ENCODE measurements around the gene PKM. TPM values are rescaled to one million over a fixed set of nuclear protein-coding genes. Genes with fewer than 3 reads are reported as not detected.
A peak's percentile ranks its signal among the peaks of the same experiment; 100 is the strongest.

The PKM gene
- total and polyA plus RNA-seq, 2 donors from 2014 or later, result 799 to 1,124 TPM

DNA sequence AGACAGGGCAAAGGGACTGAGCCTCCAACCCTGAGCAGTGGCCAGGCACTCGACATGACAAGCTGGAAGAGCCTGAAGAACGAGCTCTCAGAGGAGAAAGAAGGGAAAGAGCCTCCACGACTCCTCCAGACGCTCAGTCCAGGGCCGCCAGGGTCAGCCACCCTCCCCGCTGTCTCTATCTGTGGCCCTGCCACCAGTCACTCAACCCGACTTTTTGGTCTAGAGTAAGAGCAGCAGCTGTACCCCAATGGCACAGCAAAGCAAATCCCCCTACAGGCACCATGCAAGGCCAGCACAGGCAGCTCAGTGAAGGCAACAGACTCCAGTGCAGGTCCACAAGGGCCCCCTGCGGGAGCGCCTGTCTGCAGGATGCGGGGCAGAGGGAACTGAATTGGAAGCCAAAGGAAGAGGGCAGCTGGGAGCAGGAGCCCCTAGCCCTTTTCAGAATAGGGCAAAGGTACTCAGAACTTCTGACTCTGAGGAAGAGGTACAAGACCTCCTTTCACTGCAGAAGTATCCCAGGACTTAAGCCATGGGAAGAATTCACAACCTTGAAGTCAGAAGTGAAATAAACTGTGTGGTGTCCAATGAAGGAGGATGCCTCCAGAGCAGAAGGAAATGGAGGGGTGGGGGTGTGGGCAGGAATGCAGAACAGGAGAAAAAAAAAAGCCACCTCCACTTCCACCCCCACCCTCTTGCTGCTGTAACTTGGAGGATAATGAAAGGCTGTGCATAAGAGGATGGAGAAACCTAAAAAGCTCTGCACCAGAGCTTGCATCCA lies 24.9 kb downstream of the PKM start:
- TF ChIP-seq, protein P1, sequence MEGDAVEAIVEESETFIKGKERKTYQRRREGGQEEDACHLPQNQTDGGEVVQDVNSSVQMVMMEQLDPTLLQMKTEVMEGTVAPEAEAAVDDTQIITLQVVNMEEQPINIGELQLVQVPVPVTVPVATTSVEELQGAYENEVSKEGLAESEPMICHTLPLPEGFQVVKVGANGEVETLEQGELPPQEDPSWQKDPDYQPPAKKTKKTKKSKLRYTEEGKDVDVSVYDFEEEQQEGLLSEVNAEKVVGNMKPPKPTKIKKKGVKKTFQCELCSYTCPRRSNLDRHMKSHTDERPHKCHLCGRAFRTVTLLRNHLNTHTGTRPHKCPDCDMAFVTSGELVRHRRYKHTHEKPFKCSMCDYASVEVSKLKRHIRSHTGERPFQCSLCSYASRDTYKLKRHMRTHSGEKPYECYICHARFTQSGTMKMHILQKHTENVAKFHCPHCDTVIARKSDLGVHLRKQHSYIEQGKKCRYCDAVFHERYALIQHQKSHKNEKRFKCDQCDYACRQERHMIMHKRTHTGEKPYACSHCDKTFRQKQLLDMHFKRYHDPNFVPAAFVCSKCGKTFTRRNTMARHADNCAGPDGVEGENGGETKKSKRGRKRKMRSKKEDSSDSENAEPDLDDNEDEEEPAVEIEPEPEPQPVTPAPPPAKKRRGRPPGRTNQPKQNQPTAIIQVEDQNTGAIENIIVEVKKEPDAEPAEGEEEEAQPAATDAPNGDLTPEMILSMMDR (IDR thresholded peaks at IDR 0.05; ENCODE audit: borderline replicate concordance, extremely low read depth, insufficient read depth), result no peak
- Histone ChIP-seq H3K4me3 (ENCODE audit: low read length in 3 of 3) (no peak overlapping the region), H3K4me1 (ENCODE audit: control insufficient read depth in 2 of 3, insufficient read depth in 2 of 3, low read depth in 1 of 3, low read length in 3 of 3) (peaks cover 0 to 11% (median 0%) of the 10 kb centered on the region in 3 donors), H3K36me3 (ENCODE audit: control insufficient read depth in 2 of 3, insufficient read depth in 3 of 3, low read length in 3 of 3) (peaks cover 23 to 84% (median 68%) of the 10 kb centered on the region in 3 donors), H3K9ac (ENCODE audit: low read length in 3 of 3) (no peak overlapping the region), H3K27ac (ENCODE audit: low read depth in 2 of 2, low read length in 2 of 2) (no peak overlapping the region), H3K9me3 (ENCODE audit: control insufficient read depth in 2 of 3, insufficient read depth in 1 of 3, low read length in 3 of 3) (no peaks in the 10 kb centered on the region), H3K27me3 (ENCODE audit: control insufficient read depth, insufficient read depth, low read length) (no peaks in the 10 kb centered on the region)
- no peak for FAIRE-seq
- peak in 1 of 5 donors; percentile 23 for DNase-seq
- intact Hi-C loops (cut with DNase I), result no loop called here

DNA sequence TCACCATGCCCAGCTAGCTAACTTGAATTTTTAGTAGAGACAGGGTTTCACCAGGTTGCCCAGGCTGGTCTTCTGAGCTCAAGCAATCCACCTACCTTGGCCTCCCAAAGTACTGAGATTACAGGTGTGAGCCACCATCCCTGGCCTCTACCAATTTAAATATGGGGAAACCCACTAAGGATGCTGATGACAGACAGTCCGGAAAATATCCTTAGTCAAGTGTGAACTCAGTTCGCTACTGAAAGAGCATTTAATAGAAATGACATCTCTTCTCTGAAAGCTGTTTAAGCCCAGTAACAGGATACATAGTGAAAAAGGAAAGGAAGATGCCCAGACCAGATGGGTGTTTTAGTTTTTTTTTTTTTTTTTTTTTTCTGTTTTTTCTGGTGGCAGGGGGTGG lies 25.7 kb downstream of the PKM start:
- intact Hi-C loops (cut with DNase I), result no loop called here
- Histone ChIP-seq H3K27me3 (ENCODE audit: control insufficient read depth, insufficient read depth, low read length) (no peaks in the 10 kb centered on the region), H3K4me3 (ENCODE audit: low read length in 3 of 3) (no peak overlapping the region), H3K4me1 (ENCODE audit: control insufficient read depth in 2 of 3, insufficient read depth in 2 of 3, low read depth in 1 of 3, low read length in 3 of 3) (peaks cover 0 to 11% (median 0%) of the 10 kb centered on the region in 3 donors), H3K36me3 (ENCODE audit: control insufficient read depth in 2 of 3, insufficient read depth in 3 of 3, low read length in 3 of 3) (peaks cover 24 to 82% (median 62%) of the 10 kb centered on the region in 3 donors), H3K9ac (ENCODE audit: low read length in 3 of 3) (no peak overlapping the region), H3K27ac (ENCODE audit: low read depth in 2 of 2, low read length in 2 of 2) (no peak overlapping the region), H3K9me3 (ENCODE audit: control insufficient read depth in 2 of 3, insufficient read depth in 1 of 3, low read length in 3 of 3) (no peaks in the 10 kb centered on the region)
- TF ChIP-seq, protein P1 (IDR thresholded peaks at IDR 0.05; ENCODE audit: borderline replicate concordance, extremely low read depth, insufficient read depth), result no peak
- FAIRE-seq (no peak), DNase-seq (peak in 1 of 5 donors; percentile 6)

DNA sequence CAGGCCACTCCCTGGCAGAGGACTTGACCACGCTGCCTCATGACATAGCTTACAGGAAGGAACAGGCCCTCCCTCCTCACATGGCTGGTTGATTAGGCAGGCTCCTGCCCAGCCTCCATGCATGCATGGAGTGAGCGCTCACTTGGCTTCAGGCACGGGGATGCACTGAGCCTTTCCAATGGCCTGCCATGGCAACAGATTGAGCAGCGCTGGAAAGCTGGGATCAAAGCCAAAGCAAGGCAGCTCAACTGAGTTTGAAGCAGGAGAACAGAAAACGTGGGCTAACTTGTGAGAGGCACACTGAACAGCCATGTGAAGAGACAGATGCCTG lies 27.5 kb downstream of the PKM start:
- H3K9me3 ChIP-seq (ENCODE audit: control insufficient read depth in 2 of 3, insufficient read depth in 1 of 3, low read length in 3 of 3), result no peaks in the 10 kb centered on the region
- H3K27me3 ChIP-seq (ENCODE audit: control insufficient read depth, insufficient read depth, low read length), result no peaks in the 10 kb centered on the region
- H3K27ac ChIP-seq (ENCODE audit: low read depth in 2 of 2, low read length in 2 of 2), result peak overlapping the region; percentile 26 to 56
- peaks cover 15 to 76% (median 56%) of the 10 kb centered on the region in 3 donors for H3K36me3 ChIP-seq (ENCODE audit: control insufficient read depth in 2 of 3, insufficient read depth in 3 of 3, low read length in 3 of 3)
- peaks cover 0 to 11% (median 0%) of the 10 kb centered on the region in 3 donors for H3K4me1 ChIP-seq (ENCODE audit: control insufficient read depth in 2 of 3, insufficient read depth in 2 of 3, low read depth in 1 of 3, low read length in 3 of 3)
- H3K4me3 ChIP-seq (ENCODE audit: low read length in 3 of 3), result peak overlapping the region in 1 of 3 donors; percentile 4
- DNase-seq (peak in 3 of 5 donors; percentile 38 to 94 (median 70)), FAIRE-seq (no peak)
- no peak overlapping the region for H3K9ac ChIP-seq (ENCODE audit: low read length in 3 of 3)
- intact Hi-C loops (cut with DNase I), result no loop called here
- TF ChIP-seq, protein P1 (IDR thresholded peaks at IDR 0.05; ENCODE audit: borderline replicate concordance, extremely low read depth, insufficient read depth), result no peak

Measured in kidney (tissue), 14 donors.